Activated CD4-positive, alpha-beta T cell treated with anti-CD3 and anti-CD28 coated beads, Interleukin-2, amount 10 ng/mL, durations not matched to agents 7 days and 5 days (primary cell): Measurements from ENCODE around the gene MACROH2A1. TPM values are rescaled to one million over a fixed set of nuclear protein-coding genes. Genes with fewer than 3 reads are reported as not detected.
"Not testable (repeated sequence)": the region's sequence is repeated elsewhere in the genome, so short reads cannot be mapped to it uniquely, and the experiment has no call there.

Source experiments
- CTCF ChIA-PET: fragments of 350-600 bp; sonication (Branson Sonifier 250); formaldehyde crosslinking; loops from one replicate; lab custom pipeline; 2021; ENCODE audit warnings: antibody characterized with exemption; lab: Charles Lee
- POLR2A ChIA-PET: fragments of 350-600 bp; sonication (Branson Sonifier 250); formaldehyde crosslinking; loops from one replicate; lab custom pipeline; 2021; ENCODE audit warnings: antibody characterized with exemption; lab: Charles Lee
- DNase-seq: peaks from one replicate; pipeline ENCODE4 v3.0.0-alpha.2; 2020
- H3K27ac Mint-ChIP-seq: one replicate; pipeline ENCODE4 v1.8.0; 2021; ENCODE audit warnings: mild to moderate bottlenecking, moderate library complexity, mixed read lengths
- H3K27me3 Mint-ChIP-seq: one replicate; pipeline ENCODE4 v1.8.0; 2021; ENCODE audit warnings: mixed read lengths
- H3K36me3 Mint-ChIP-seq: one replicate; pipeline ENCODE4 v1.8.0; 2021; ENCODE audit warnings: low read depth, mixed read lengths
- H3K4me1 Mint-ChIP-seq: one replicate; pipeline ENCODE4 v1.8.0; 2021; ENCODE audit warnings: mixed read lengths
- H3K4me3 Mint-ChIP-seq: one replicate; pipeline ENCODE4 v1.8.0; 2021; ENCODE audit warnings: mild to moderate bottlenecking, moderate library complexity, mixed read lengths
- H3K9me3 Mint-ChIP-seq: one replicate; pipeline ENCODE4 v1.8.0; 2021; ENCODE audit warnings: mixed read lengths
- total RNA-seq, 2 experiments: library from RNA; stranded (reverse); gene quantifications; one replicate each; pipeline ENCODE4 v1.2.3, GENCODE V29; 2021

MACROH2A1 gene
- total RNA-seq, 2 experiments from 2014 or later, result 287 to 297 TPM

- POLR2A ChIA-PET, result no interaction called here
- H3K36me3 Mint-ChIP-seq, result peaks cover 55% of the 10 kb centered on the region
- H3K27ac Mint-ChIP-seq, result no peak overlapping the region
- DNase-seq, result no peak
- no peaks in the 10 kb centered on the region for H3K27me3 Mint-ChIP-seq
- H3K9me3 Mint-ChIP-seq, result no peaks in the 10 kb centered on the region
- CTCF ChIA-PET, result no interaction called here
- peaks cover 29% of the 10 kb centered on the region for H3K4me1 Mint-ChIP-seq
- no peak overlapping the region for H3K4me3 Mint-ChIP-seq
Observed at GRCh38 chr5:135364421-135365262, 34.4 kb downstream of the MACROH2A1 start.

GRCh38 chr5:135363342-135363741 lies 35.7 kb downstream of the MACROH2A1 start:
- POLR2A ChIA-PET, H3K4me3 Mint-ChIP-seq, CTCF ChIA-PET, H3K27me3 Mint-ChIP-seq, DNase-seq, H3K9me3 Mint-ChIP-seq: not testable (repeated sequence)
- Mint-ChIP-seq H3K27ac (peak overlapping the region; percentile 19), H3K36me3 (peaks cover 53% of the 10 kb centered on the region), H3K4me1 (peaks cover 32% of the 10 kb centered on the region)

- Mint-ChIP-seq H3K36me3 (peaks cover 52% of the 10 kb centered on the region), H3K27me3 (no peaks in the 10 kb centered on the region), H3K4me1 (peaks cover 32% of the 10 kb centered on the region), H3K27ac (no peak overlapping the region), H3K9me3 (no peaks in the 10 kb centered on the region), H3K4me3 (no peak overlapping the region)
- ChIA-PET POLR2A (no interaction called here), CTCF (interaction anchor here (1.0 kb wide), 1 partner anchor 8 kb away, joined by 3 read pairs; no protein-coding TSS in a partner anchor)
- DNase-seq, result no peak
Observed at GRCh38 chr5:135362102-135362501, 36.9 kb downstream of the MACROH2A1 start.

DNA sequence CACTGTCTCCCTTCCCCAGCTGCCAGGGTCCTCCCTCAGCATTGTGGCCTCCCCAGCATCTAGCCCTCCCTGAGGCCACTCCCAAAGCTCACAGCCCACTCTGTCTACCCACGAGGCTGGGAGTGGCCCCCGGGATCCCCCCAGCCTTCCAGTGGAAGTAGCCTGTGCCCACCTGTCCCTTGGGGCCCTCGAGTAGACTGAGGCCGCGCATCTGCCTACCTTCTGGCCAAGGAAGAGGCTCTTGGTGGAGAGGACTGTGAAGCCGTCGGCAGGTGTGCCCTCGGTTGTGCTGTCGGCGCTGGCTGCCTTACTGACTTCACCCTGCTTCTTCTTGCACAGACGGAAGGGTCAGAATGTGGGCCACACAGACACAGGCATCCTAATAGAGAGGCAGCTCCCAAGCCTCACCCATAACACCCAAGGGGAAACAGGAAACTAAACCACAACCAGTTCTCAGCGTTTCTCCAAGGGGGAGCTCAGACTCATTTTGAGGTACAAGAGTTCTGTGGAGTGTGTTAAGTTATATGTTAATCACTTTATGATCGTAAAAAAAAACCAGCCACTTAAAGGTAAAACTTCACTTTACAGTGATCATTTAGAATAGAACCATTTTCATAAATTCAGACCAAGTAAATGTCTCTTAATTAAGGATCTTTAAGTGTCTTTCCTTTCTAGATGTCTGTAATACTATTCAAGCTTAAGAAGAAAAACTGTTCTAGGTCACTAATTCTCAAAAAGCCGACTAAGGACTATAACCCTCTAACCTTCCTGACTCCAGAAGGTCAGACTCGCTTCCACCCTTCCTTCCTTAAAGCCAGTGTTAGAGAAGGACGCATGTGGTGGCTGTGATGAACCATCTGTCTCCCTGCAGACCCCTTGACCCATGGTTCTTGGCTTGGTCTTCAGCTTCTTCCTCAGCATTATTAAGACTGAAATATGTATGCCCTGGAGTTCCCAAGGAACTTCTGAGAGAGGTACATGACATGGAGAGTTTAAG lies 38.5 kb downstream of the MACROH2A1 start:
- no peak overlapping the region for H3K4me3 Mint-ChIP-seq
- peak overlapping the region; percentile 77 for H3K27ac Mint-ChIP-seq
- POLR2A ChIA-PET, result interaction anchor here (1.0 kb wide), 1 partner anchor 10 kb away, joined by 3 read pairs; no protein-coding TSS in a partner anchor
- peaks cover 32% of the 10 kb centered on the region for H3K4me1 Mint-ChIP-seq
- no peaks in the 10 kb centered on the region for H3K9me3 Mint-ChIP-seq
- CTCF ChIA-PET, result interaction anchor here (1.1 to 1.3 kb wide), 3 partner anchors 9 to 15 kb away, joined by 3 read pairs; no protein-coding TSS in a partner anchor
- H3K27me3 Mint-ChIP-seq, result no peaks in the 10 kb centered on the region
- DNase-seq, result no peak
- peaks cover 54% of the 10 kb centered on the region for H3K36me3 Mint-ChIP-seq

- DNase-seq, result no peak
- H3K27ac Mint-ChIP-seq, result no peak overlapping the region
- H3K27me3 Mint-ChIP-seq, result no peaks in the 10 kb centered on the region
- CTCF ChIA-PET, result interaction anchor here (1.2 to 1.3 kb wide), 2 partner anchors 9 to 14 kb away, joined by 3 read pairs; no protein-coding TSS in a partner anchor
- POLR2A ChIA-PET, result no interaction called here
- H3K9me3 Mint-ChIP-seq, result no peaks in the 10 kb centered on the region
- no peak overlapping the region for H3K4me3 Mint-ChIP-seq
- peaks cover 30% of the 10 kb centered on the region for H3K4me1 Mint-ChIP-seq
- peaks cover 48% of the 10 kb centered on the region for H3K36me3 Mint-ChIP-seq
Observed at GRCh38 chr5:135359374-135360165, 39.5 kb downstream of the MACROH2A1 start.

- no peaks in the 10 kb centered on the region for H3K9me3 Mint-ChIP-seq
- no peak overlapping the region for H3K4me3 Mint-ChIP-seq
- H3K4me1 Mint-ChIP-seq, result peaks cover 26% of the 10 kb centered on the region
- POLR2A ChIA-PET, result no interaction called here
- H3K27me3 Mint-ChIP-seq, result no peaks in the 10 kb centered on the region
- H3K27ac Mint-ChIP-seq, result no peak overlapping the region
- no peak for DNase-seq
- CTCF ChIA-PET, result interaction anchor here (0.9 kb wide), 1 partner anchor 18 kb away, joined by 3 read pairs; no protein-coding TSS in a partner anchor
- peaks cover 52% of the 10 kb centered on the region for H3K36me3 Mint-ChIP-seq
Observed at GRCh38 chr5:135357685-135358084, 41.3 kb downstream of the MACROH2A1 start.

DNA sequence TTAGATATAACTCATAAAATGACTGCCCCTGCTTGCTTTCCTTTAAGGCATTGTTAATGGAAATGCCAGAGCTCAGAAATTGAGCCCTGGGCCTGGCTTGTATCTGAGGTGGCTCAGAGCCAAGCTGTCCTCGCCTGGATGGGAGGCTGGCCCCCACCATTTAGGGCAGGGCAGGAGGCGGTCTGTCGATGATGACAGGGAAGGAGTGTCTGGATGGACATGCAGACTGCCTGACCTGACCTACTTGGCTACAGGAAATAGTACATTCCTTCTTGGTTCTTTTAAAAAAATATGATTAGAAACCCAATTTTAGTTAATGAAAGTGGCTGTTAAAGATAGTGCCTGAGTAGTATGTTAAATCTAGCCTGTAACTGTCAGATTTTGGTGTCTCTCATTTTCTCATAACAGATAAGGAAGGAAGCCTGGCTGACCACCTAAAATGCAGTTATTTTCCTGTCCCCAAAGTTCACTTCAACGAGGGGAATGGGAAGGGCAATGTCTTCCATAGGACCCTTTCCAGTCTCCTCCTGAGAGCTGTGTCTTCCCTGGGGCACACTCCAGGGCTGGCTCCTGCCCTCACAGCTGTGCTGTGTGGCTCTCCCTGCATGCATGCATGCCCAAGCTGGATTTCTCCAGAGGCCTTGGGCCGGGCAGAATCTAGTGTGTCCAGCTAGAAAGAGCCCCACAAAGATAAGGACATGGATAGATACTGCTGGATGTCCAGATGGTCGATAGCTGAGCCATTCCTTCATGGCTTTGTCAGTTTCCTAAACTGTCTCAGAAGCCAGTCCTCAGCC lies 42.3 kb downstream of the MACROH2A1 start:
- ChIA-PET CTCF (interaction anchor here (0.8 to 1.9 kb wide), 4 partner anchors 10 to 856 kb away, joined by 3 to 4 read pairs (median 3); no protein-coding TSS in a partner anchor), POLR2A (no interaction called here)
- Mint-ChIP-seq H3K4me1 (peaks cover 22% of the 10 kb centered on the region), H3K27me3 (no peaks in the 10 kb centered on the region), H3K36me3 (peaks cover 55% of the 10 kb centered on the region), H3K9me3 (no peaks in the 10 kb centered on the region), H3K27ac (no peak overlapping the region), H3K4me3 (no peak overlapping the region)
- DNase-seq, result no peak

GRCh38 chr5:135355169-135355568 lies 43.9 kb downstream of the MACROH2A1 start:
- H3K4me1 Mint-ChIP-seq, result peaks cover 7% of the 10 kb centered on the region

DNA sequence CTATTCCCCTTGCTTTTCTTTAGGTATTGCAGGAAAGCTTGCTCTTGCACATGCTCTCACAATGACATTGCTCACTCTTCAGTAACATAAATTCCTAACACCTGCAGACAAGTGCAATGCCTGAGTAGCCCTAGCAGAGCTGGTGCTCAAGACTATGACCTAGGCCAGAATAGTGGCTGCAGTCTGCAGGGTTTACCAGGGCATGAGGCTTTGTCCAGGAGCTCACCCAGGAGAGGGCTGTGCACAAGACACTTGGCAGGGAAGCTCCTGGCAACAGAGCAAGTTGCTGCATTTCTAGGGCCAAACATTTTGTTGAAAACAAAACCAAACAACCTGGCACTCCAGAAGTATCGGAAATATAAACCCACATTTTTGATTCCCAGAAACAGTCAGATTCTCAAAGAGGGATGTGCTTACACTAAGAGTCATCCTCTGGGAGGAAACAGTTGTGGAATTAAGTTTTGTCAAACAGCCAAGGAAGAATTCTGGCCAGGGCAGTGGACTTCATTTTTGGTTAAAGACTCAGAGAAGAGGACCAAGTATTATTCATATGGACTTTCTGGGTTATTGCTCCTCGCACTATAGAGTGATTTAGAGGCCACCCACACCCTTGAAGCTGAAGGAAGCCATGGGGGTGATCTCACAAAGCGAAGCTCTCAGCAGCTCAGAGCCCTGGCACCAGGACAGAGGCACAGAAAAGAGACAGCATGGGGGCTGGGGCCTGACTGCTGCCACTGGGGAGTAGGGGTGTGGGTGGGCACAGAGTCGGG lies 44.9 kb downstream of the MACROH2A1 start:
- Mint-ChIP-seq H3K27ac (no peak overlapping the region), H3K27me3 (no peaks in the 10 kb centered on the region), H3K9me3 (no peaks in the 10 kb centered on the region), H3K4me3 (no peak overlapping the region), H3K4me1 (peaks cover 3% of the 10 kb centered on the region), H3K36me3 (peaks cover 55% of the 10 kb centered on the region)
- no peak for DNase-seq
- CTCF ChIA-PET, result interaction anchor here (1.7 kb wide), 1 partner anchor 10 kb away, joined by 4 read pairs; no protein-coding TSS in a partner anchor
- POLR2A ChIA-PET, result no interaction called here

More at GRCh38 chr5:135355169-135355568, 43.9 kb downstream of the MACROH2A1 start:
- no peaks in the 10 kb centered on the region for H3K9me3 Mint-ChIP-seq
- ChIA-PET POLR2A (no interaction called here), CTCF (interaction anchor here (1.7 to 1.9 kb wide), 2 partner anchors 9 to 11 kb away, joined by 4 read pairs; no protein-coding TSS in a partner anchor)
- DNase-seq, result no peak
- no peak overlapping the region for H3K4me3 Mint-ChIP-seq
- peaks cover 56% of the 10 kb centered on the region for H3K36me3 Mint-ChIP-seq
- H3K27me3 Mint-ChIP-seq, result no peaks in the 10 kb centered on the region
- no peak overlapping the region for H3K27ac Mint-ChIP-seq

DNA sequence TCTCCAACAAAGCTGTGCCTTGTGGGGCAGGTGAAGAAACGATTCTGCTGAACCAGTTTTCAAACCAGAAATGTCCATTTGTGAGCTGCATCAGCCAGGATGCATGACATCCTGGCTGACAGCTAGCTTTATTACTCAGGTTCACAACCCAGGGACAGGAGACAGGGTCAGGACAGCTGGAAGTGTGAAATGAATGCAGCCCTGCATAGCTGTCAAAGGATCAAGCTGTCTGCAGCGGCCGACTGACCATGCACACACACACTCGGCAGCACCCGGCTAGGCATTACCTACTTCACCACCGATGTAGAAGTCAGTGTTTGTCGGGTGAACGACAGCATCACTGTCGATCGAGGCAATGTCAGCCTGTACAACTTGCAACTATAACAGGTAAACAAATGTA lies 48.5 kb downstream of the MACROH2A1 start:
- POLR2A ChIA-PET, result no interaction called here

More for the DNA sequence above, 48.5 kb downstream of the MACROH2A1 start:
- Mint-ChIP-seq H3K4me1 (no peaks in the 10 kb centered on the region), H3K27ac (no peak overlapping the region), H3K4me3 (no peak overlapping the region), H3K9me3 (no peaks in the 10 kb centered on the region), H3K27me3 (no peaks in the 10 kb centered on the region), H3K36me3 (peaks cover 39% of the 10 kb centered on the region)
- DNase-seq, result no peak
- CTCF ChIA-PET, result interaction anchor here (0.6 to 1.8 kb wide), 3 partner anchors 10 to 563 kb away, joined by 3 to 4 read pairs (median 3); no protein-coding TSS in a partner anchor
